A549 treated with Hydrocortisone at 1 μM for 4 hours (cell line): ENCODE results near the gene PRPF38A. TPM values are rescaled to one million over a fixed set of nuclear protein-coding genes. Genes with fewer than 3 reads are reported as not detected.

Experiments used
- total RNA-seq: library from RNA; stranded (reverse); fragments of 200-300 nt; extraction: Qiagen RNA extraction; gene quantifications from 5 replicates; pipeline ENCODE4 v1.2.3, GENCODE V29; 2022

The PRPF38A gene, protein sequence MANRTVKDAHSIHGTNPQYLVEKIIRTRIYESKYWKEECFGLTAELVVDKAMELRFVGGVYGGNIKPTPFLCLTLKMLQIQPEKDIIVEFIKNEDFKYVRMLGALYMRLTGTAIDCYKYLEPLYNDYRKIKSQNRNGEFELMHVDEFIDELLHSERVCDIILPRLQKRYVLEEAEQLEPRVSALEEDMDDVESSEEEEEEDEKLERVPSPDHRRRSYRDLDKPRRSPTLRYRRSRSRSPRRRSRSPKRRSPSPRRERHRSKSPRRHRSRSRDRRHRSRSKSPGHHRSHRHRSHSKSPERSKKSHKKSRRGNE
- 19.5 to 23.3 TPM (median 21.8 TPM) in 5 replicates for total RNA-seq

DNA sequence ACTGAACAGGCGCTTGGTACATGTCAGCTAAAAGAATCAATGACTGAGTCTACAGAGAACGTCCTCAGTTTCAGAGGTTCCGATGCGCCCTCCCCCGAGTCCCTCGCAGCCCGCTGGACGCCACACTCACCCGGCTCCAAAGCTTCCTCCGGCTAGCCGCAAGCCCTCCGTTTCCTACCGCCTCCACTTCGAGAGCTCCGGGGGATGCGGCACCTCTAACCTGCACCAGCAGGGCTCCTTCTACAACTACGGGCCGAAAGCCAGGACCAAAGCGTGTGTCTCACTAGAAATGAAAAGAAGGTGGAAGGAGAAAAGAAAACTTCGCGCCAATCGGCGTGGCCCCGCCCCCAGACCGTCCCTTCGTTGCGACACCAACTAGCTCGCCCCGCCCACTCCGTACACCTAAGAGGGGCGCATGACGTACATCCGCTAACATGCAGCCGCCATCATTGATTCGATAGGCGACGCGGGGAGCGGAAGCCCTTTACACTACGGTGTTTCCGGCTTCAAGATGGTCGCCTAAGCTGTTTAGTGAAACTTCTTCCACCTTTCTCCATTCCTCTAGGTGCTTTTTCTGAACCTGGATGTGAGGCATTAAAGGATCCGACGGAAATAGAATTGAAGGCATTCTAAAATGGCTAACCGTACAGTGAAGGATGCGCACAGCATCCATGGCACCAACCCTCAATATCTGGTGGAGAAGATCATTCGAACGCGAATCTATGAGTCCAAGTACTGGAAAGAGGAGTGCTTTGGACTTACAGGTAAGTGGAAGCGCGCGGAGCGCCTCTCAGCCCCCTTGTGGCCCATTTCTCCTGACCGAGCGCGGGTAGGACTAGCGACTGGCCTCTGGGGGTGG, at the start of gene PRPF38A, which contains the start of gene ORC1:
Gene PRPF38A (plus strand): TSS at position 487 of the 859 bp plus-strand sequence. CDS start 148 bp downstream, at position 635.
Gene ORC1 (minus strand): TSS at position 308 of the 859 bp plus-strand sequence. CDS start 2,200 bp downstream, outside the sequence.

DNA sequence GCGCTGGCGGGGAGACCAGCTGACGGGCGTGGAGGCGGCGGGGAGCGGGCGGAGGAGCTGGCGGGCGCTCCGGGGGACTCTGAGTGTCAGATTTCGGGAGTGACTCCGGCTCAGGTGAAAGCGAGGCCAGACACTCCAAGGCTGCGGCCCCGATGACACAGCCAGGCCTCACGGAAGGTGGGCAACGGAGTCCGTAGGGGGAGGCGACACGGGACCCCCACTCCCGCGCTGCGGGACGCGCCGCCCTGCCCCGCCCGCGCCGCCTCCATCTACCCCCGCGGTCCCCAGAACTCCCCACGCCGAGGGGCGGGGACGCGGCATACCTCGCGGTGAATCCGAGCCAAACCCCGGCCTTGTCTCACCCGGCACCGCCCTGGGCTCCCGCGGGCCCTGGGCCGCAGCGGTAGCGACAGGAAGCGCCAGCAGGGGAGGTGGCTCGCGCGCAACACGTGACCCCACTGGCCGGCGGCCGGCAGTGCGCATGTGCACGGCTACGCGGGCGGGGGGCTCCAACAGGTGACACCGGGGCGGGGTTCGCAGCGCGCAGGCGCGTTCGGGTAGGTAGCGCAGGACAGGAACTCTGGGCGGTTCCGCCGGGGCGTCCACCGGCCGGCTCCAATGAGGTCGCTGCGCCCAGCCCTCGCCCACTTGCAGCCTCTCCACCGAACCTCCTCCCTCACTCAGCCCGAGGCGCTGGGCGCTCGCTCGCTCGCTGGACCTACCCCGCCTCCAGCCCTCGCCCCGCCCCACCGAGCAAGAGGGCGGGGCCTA, 38.5 kb upstream of the PRPF38A start, which contains the start of gene CC2D1B:
Gene CC2D1B (minus strand): TSS at position 460 of the 771 bp plus-strand sequence. CDS start 1,585 bp downstream, outside the sequence.

Other genes starting within 250 kb of the PRPF38A start
- 18.5 to 23.6 TPM (median 20.1 TPM) in 5 replicates for gene CC2D1B, start 38.4 kb upstream of the PRPF38A start, total RNA-seq
- gene ORC1, start 179 bp upstream of the PRPF38A start, total RNA-seq = 19.8 to 24.7 TPM (median 21.5 TPM) in 5 replicates
- 29.5 to 41.3 TPM (median 31.6 TPM) in 5 replicates for gene TUT4, start 148.5 kb downstream of the PRPF38A start, total RNA-seq
- gene GPX7, start 197.8 kb downstream of the PRPF38A start, total RNA-seq = not detected in 5 replicates
- 0.33 to 0.86 TPM (median 0.47 TPM) in 5 replicates for gene SHISAL2A, start 228.6 kb downstream of the PRPF38A start, total RNA-seq